Measurements from ENCODE around the gene TMBIM4.
"Not testable (repeated sequence)": the region's sequence is repeated elsewhere in the genome, so short reads cannot be mapped to it uniquely, and the experiment has no call there.

The TMBIM4 gene

DNA sequence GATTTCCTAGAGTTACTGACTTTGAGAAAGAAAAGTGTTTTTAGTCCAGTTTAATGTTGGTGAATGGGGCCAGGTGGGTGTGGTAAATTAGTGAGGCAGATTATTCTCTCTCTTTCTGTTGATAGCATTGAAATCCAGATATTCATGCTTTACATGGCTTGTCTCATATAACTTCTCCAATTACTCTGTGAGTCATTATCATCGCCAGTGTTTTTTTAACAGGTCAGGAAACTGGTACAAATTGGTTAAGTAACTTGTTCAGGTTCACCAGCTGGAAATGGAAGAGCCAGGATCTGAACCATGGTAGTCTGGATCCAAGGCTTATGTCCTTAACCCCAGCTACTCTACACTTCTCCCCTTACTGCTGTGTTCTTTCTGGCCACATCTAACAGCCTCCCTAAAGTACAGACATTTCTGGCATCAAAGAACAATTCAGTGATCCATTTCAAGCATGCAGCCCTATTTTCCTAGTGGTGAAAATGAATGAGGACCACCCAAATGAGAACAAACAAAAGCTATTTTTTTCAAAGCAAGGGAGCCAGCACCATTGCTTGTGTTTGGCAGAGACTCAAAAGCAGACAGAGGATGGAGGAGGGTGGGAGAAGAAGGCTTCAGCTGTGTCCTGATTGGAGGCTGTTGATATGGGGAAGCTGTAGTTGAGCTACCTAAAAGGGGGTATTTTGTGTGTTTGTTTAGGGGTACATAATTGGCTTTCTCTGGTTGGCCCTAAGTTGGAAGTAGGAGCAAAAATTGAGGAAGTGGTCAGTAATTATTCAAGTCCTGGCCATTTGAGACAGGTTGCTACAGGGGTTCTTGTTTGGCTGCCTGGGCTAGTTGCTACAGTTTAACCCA, 20.9 kb upstream of the TMBIM4 start:
- TF ChIP-seq, protein P1, sequence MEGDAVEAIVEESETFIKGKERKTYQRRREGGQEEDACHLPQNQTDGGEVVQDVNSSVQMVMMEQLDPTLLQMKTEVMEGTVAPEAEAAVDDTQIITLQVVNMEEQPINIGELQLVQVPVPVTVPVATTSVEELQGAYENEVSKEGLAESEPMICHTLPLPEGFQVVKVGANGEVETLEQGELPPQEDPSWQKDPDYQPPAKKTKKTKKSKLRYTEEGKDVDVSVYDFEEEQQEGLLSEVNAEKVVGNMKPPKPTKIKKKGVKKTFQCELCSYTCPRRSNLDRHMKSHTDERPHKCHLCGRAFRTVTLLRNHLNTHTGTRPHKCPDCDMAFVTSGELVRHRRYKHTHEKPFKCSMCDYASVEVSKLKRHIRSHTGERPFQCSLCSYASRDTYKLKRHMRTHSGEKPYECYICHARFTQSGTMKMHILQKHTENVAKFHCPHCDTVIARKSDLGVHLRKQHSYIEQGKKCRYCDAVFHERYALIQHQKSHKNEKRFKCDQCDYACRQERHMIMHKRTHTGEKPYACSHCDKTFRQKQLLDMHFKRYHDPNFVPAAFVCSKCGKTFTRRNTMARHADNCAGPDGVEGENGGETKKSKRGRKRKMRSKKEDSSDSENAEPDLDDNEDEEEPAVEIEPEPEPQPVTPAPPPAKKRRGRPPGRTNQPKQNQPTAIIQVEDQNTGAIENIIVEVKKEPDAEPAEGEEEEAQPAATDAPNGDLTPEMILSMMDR (IDR thresholded peaks at IDR 0.05; ENCODE audit: low read depth, low read length), result no peak
- H3K4me3 ChIP-seq (ENCODE audit: low read depth, low read length), result no peak overlapping the region

DNA sequence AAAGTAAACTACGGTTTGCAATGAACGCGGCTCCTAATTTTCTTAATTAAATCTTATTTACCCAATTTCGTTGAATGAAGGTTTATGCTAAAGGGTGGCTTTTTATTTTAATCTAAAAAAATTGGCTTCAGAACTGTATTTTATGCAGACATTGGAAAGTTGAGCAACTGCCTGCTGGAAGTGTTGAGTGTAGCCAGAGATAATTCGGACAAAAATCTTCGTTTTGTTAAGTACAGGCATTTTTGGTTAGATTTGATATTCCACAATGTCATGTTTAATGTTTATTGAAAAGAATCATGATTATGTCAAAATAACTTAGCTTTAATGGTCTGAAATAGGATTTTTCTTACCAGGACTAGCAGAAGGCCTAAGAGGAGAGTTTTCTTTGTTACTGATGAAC, 20.1 kb upstream of the TMBIM4 start:
- H3K4me3 ChIP-seq (ENCODE audit: low read depth, low read length), result peak overlapping the region; percentile 59
- TF ChIP-seq, protein P1 (IDR thresholded peaks at IDR 0.05; ENCODE audit: low read depth, low read length), result no peak

DNA sequence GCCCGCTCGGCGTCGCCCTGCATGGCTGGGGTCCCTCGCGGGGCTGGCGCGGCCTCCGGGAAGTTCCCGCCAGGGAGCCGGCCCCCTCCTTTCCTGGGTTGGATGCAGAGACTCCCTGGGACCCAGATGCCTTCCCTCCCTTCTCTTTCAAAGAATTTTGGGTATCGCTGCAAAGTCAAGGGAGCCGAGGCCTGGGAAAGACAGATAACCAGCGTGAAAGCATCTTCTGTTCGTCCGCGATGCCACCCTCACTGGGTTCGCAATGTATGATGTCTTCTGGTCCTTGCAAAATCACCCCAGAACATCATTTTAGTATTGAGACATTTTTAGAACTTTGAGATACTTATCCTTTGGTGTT, 19.7 kb upstream of the TMBIM4 start:
- TF ChIP-seq, protein P1 (IDR thresholded peaks at IDR 0.05; ENCODE audit: low read depth, low read length), result no peak
- peak overlapping the region; percentile 59 for H3K4me3 ChIP-seq (ENCODE audit: low read depth, low read length)

DNA sequence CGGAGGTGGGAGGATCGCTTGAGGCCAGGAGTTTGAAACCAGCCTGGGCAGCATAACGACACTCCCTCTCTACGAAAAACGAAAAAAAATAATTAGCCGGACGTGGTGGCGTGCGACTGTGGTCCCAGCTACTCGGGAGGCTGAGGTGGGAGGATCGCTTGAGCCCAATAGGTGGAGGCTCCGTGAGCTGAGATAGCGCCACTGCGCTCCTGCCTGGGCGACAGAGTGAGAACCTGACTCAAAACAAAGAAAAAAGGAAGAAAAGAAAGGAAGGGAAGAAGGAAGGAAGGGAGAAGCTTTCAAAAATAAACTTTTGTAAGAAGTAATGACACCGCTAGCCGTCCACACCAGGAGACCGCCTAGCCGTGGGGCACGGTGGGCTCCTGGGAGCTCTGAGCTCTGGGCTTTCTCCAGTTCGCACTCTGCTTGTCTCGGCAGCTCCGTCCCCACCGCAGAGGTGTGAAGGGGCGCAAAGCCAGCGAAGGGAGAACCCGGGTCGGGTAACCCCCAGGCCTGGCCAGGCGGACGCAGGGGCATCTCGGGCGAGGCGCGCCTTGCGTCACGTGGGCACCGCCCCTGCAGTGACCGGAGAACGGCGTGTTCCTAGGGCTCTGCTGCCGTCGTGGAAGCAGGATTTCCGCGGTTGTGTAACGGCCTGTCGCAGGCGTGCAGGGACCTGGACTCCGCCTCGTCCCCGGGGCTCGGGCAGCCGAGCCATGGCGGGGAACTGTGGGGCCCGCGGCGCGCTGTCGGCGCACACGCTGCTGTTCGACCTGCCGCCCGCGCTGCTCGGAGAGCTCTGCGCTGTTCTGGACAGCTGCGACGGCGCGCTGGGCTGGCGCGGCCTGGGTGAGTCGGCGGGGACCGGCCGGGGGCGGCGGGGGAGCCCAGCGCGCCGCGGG, 19.0 kb upstream of the TMBIM4 start, which contains the start of gene IRAK3:
TSS of gene IRAK3 (plus strand) at position 631 of the 902 bp plus-strand sequence. CDS start at position 717, 86 bp downstream.
- peak within 1 kb of the TSS; percentile 59 for H3K4me3 ChIP-seq (ENCODE audit: low read depth, low read length)
- TF ChIP-seq, protein P1 (IDR thresholded peaks at IDR 0.05; ENCODE audit: low read depth, low read length), result no peak

DNA sequence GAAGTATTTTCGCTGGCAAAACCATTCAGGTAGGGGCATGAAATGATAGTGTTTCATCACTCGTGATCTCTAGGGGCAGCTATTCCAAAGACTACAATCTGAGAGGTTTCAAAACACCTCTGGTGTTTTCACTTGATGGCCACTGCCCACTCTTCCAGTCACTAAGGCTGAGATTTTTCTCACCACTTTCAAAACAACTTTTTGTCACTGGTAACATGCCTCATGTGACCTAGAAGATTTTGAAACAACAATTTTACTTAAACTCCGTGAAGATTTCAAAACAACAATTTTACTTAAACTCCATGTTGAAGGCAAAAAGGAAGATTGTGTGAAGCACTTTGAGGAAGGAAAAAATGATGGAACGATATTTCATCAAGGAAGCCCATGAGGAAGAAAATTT, 18.0 kb upstream of the TMBIM4 start:
- no peak overlapping the region for H3K4me3 ChIP-seq (ENCODE audit: low read depth, low read length)
- TF ChIP-seq, protein P1 (IDR thresholded peaks at IDR 0.05; ENCODE audit: low read depth, low read length), result no peak

DNA sequence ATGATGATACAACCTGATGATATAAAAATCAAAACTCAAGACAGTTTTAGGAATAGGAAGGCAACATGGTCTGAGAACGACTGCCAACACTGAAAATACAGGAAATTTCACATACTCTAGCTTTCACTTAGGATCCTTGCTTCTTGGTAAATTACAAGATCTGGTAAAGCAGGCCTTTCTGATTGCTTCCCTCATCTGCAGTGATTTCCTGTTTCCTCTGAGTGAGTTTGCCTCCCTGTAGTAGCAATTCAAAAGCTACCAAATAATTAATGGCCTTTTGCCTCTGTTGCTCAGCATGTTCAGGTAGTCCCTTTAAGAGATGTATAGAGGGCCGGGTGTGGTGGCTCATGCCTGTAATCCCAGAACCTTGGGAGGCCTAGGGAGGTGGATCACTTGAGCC, 17.2 kb upstream of the TMBIM4 start:
- TF ChIP-seq, protein P1 (IDR thresholded peaks at IDR 0.05; ENCODE audit: low read depth, low read length), result no peak
- no peak overlapping the region for H3K4me3 ChIP-seq (ENCODE audit: low read depth, low read length)

DNA sequence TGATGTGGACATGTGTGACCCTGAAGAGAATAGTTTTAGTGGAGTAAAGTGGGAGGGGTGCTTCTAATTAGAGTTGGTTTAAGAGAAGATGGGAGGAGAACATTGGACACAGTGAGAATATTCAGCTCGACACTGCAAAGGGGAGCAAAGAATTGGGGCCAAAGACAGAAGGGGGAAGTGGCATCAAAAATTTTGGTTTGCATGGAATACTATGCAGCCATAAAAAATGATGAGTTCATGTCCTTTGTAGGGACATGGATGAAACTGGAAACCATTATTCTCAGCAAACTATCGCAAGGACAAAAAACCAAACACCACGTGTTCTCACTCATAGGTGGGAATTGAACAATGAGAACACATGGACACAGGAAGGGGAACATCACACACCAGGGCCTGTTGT, 15.0 kb upstream of the TMBIM4 start:
- H3K4me3 ChIP-seq (ENCODE audit: low read depth, low read length), result not testable (repeated sequence)

All from WI38 (cell line).